Mucosa of descending colon (tissue), 3 donors: ENCODE measurements around the gene RAB25. TPM values are rescaled to one million over a fixed set of nuclear protein-coding genes. Genes with fewer than 3 reads are reported as not detected.
A peak's percentile ranks its signal among the peaks of the same experiment; 100 is the strongest.

ENCODE experiments used
- ATAC-seq: fragments of 200-7000 bp; cut with Tn5 transposase; one replicate; pipeline ENCODE4 v1.9.1; 2020; ENCODE audit warnings: mild to moderate bottlenecking, moderate library complexity
- DNase-seq, 3 donors: peaks; one replicate each; pipeline ENCODE4 v3.0.0-alpha.2; 2020
- H3K36me3 ChIP-seq: fragments of 200-600 bp; one replicate; pipeline ENCODE4 v1.8.0; 2021; ENCODE audit warnings: low read depth, mild to moderate bottlenecking
- H3K4me1 ChIP-seq: fragments of 200-600 bp; one replicate; pipeline ENCODE4 v1.8.0; 2021; ENCODE audit warnings: low read depth, mild to moderate bottlenecking
- H3K4me3 ChIP-seq: fragments of 200-600 bp; one replicate; pipeline ENCODE4 v1.8.0; 2021; ENCODE audit warnings: mild to moderate bottlenecking
- H3K9me3 ChIP-seq: fragments of 200-600 bp; one replicate; pipeline ENCODE4 v1.8.0; 2021; ENCODE audit warnings: mild to moderate bottlenecking
- CTCF ChIP-seq: fragments of 200-600 bp; IDR thresholded peaks from one replicate; pipeline ENCODE4 v1.8.0; 2022; ENCODE audit warnings: antibody characterized with exemption, mild to moderate bottlenecking
- intact Hi-C, 2 donors: fragments of 100-400 bp; cut with DNase I in 1 of 2; cut with micrococcal nuclease in 1 of 2; formaldehyde crosslinking; loops; one replicate each; pipeline versions ENCODE4 v1.11.0 to v1.11.1; 2022; cut with DNase I, micrococcal nuclease
- total RNA-seq, 3 donors: library from RNA; stranded (reverse); fragmentation: NEBNext Ultra II Directional in 2 of 3; extraction: Animal tissue kit (Norgen Biotek cat#: 25700) in 2 of 3; gene quantifications; one replicate each; pipeline versions ENCODE4 v1.2.1 to v1.2.4, GENCODE V29; 2021 to 2023
- donor health status: DM: no; HTN: no; CAD: no; lungs with moderate emphysema.
- donor health status: DM: no; HTN: no; CAD: no.
- donor health status: DM: no; HTN: yes; CAD: no.

RAB25 gene
- total RNA-seq, 3 donors from 2014 or later: 85.1 to 242 (median 158) TPM

DNA sequence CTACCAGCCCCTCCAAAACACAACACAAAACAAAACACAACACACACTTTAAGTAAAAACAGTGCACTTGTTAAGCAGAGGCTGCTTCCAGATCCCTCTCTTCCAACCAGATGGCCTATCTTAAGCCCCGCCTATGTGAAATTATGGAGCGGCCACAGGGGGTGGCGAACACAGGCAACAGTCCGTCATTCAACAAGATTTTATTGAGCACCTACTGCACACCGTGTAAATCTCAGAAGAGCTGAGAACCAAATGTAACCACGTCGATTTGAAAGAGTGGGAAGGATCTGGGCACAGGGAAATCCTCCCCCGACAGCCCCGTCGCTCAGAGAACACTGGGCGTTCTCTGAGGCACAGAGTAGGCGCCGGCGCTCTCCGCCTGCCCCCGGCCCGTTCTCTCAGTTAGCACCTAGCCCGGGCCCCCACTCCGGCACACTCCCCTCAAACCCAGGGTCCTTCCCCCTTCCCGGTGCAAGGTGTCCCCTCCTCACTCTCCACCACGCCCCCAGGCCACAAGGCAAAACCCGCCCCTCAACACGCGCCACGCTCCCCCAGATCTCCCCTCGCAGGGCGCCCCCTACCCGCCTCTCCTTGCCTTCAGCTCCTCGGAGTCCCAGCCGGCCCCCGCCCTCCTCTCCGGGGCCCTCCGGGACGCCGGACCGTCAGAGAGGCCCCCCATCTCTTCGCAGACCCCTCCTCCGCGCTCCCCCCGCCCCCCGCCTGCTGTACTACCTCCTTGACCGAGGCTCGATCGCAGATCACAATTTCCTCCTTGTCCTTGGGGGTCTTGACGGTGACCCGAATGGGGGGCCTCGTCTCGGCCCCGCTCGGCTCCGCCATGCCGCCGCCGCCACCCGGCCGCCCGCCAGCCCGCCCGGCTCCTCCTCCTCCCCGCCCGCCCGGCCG, 7.8 kb upstream of the RAB25 start:
- H3K4me1 ChIP-seq: peaks cover 7% of the 10 kb centered on the region
- ATAC-seq: peak; percentile 31
- no peaks in the 10 kb centered on the region for H3K36me3 ChIP-seq
- H3K4me3 ChIP-seq: peak overlapping the region; percentile 34
- peak; percentile 68 to 85 (median 79) for DNase-seq
- no peak for TF ChIP-seq CTCF
- intact Hi-C loops: no loop called here
- no peaks in the 10 kb centered on the region for H3K9me3 ChIP-seq

- Histone ChIP-seq H3K4me1 (peaks cover 7% of the 10 kb centered on the region), H3K4me3 (peak within 1 kb of the TSS; percentile 60), H3K9me3 (no peaks in the 10 kb centered on the region), H3K36me3 (no peaks in the 10 kb centered on the region)
- ATAC-seq (peak; percentile 87), DNase-seq (peak; percentile 85 to 92 (median 91))
- TF ChIP-seq CTCF: peak; percentile 78
- intact Hi-C loops: no loop called here
These were observed 7.0 kb upstream of the RAB25 start, which contains the start of gene UBQLN4 for GRCh38 chr1:156053768-156054499. TSS of gene UBQLN4 (minus strand) at chr1:156053798. CDS start at chr1:156053701, 97 bp downstream.

GRCh38 chr1:156054500-156055280, 6.3 kb upstream of the RAB25 start, which contains the start of gene LAMTOR2:
TSS of gene LAMTOR2 (plus strand) at chr1:156054782. CDS start at chr1:156054890, 108 bp downstream.
- Histone ChIP-seq H3K9me3 (no peaks in the 10 kb centered on the region), H3K36me3 (no peaks in the 10 kb centered on the region), H3K4me1 (peaks cover 7% of the 10 kb centered on the region), H3K4me3 (peak within 1 kb of the TSS; percentile 60)
- ATAC-seq: peak; percentile 90
- intact Hi-C loops: no loop called here
- peak; percentile 98 to 100 (median 99) for DNase-seq
- no peak for TF ChIP-seq CTCF

- intact Hi-C loops: no loop called here
- Histone ChIP-seq H3K4me3 (peak overlapping the region; percentile 60), H3K4me1 (peaks cover 10% of the 10 kb centered on the region), H3K9me3 (no peaks in the 10 kb centered on the region), H3K36me3 (no peaks in the 10 kb centered on the region)
- TF ChIP-seq CTCF: no peak
- no peak for ATAC-seq
- no peak for DNase-seq
These were observed 5.5 kb upstream of the RAB25 start for GRCh38 chr1:156055281-156056048.
